Mesenchymal stem cell (in vitro differentiated cells and primary cell): ENCODE results near the gene LRP4.

Experiments
- DNase-seq: peaks from one replicate; pipeline ENCODE4 v3.0.0-alpha.2; 2013
- H2AFZ ChIP-seq: one replicate; pipeline ENCODE4 v1.6.1; 2013; ENCODE audit warnings: low read depth, mild to moderate bottlenecking, control low read depth, inconsistent platforms, low read length, moderate library complexity
- H2AK5ac ChIP-seq: 2 replicates; pipeline ENCODE4 v1.6.1; 2013; ENCODE audit warnings: low read length, moderate library complexity, mild to moderate bottlenecking, inconsistent platforms; ENCODE audit not compliant: severe bottlenecking
- H2BK120ac ChIP-seq: one replicate; pipeline ENCODE4 v1.6.1; 2013; ENCODE audit warnings: low read depth, mild to moderate bottlenecking, inconsistent platforms, low read length, moderate library complexity
- H2BK12ac ChIP-seq, 2 experiments: one replicate each; pipeline ENCODE4 v1.6.1; 2013; ENCODE audit warnings: inconsistent platforms in 2 of 2, low read length in 2 of 2, mild to moderate bottlenecking in 2 of 2, moderate library complexity in 2 of 2, control low read depth in 1 of 2
- H2BK15ac ChIP-seq: one replicate; pipeline ENCODE4 v1.6.1; 2013; ENCODE audit warnings: mild to moderate bottlenecking, low read depth, inconsistent platforms; ENCODE audit not compliant: poor library complexity, severe bottlenecking
- H2BK5ac ChIP-seq: 2 replicates; pipeline ENCODE4 v1.6.1; 2013; ENCODE audit warnings: low read depth, mild to moderate bottlenecking, low read length, control low read depth, inconsistent platforms; ENCODE audit not compliant: poor library complexity, severe bottlenecking
- H3K14ac ChIP-seq, 2 experiments: one replicate each; pipeline ENCODE4 v1.6.1; 2013; ENCODE audit warnings: inconsistent platforms in 2 of 2, low read length in 2 of 2, control low read depth in 1 of 2, mild to moderate bottlenecking in 1 of 2, moderate library complexity in 1 of 2
- H3K18ac ChIP-seq, 2 experiments: one replicate each; pipeline ENCODE4 v1.6.1; 2013; ENCODE audit warnings: inconsistent platforms in 2 of 2, low read length in 2 of 2, control low read depth in 1 of 2, low read depth in 1 of 2, mild to moderate bottlenecking in 1 of 2
- H3K23ac ChIP-seq, 2 experiments: one replicate each; pipeline ENCODE4 v1.6.1; 2013; ENCODE audit warnings: inconsistent platforms in 2 of 2, low read length in 2 of 2, mild to moderate bottlenecking in 2 of 2, moderate library complexity in 2 of 2, control low read depth in 1 of 2
- H3K27ac ChIP-seq: 2 replicates; pipeline ENCODE4 v1.5.1; 2013; ENCODE audit warnings: mild to moderate bottlenecking, moderate library complexity, low read length, control low read depth, inconsistent platforms; ENCODE audit not compliant: poor library complexity, severe bottlenecking
- H3K27me3 ChIP-seq, 2 experiments: 2 replicates each; pipeline versions ENCODE4 v1.6.1 to v1.7.0; 2013; ENCODE audit warnings: low read length in 2 of 2, mild to moderate bottlenecking in 2 of 2, moderate library complexity in 2 of 2, control low read depth in 1 of 2, inconsistent platforms in 1 of 2; ENCODE audit not compliant: control insufficient read depth in 1 of 2, insufficient read depth in 1 of 2
- H3K36me3 ChIP-seq, 2 experiments: 2 replicates each; pipeline versions ENCODE4 v1.6.1 to v1.7.0; 2013; ENCODE audit warnings: low read length in 2 of 2, control low read depth in 1 of 2, inconsistent platforms in 1 of 2, low read depth in 1 of 2, mild to moderate bottlenecking in 1 of 2; ENCODE audit not compliant: insufficient read depth in 2 of 2, control insufficient read depth in 1 of 2
- H3K4ac ChIP-seq, 2 experiments: one replicate each; pipeline ENCODE4 v1.6.1; 2013; ENCODE audit warnings: inconsistent platforms in 2 of 2, low read length in 2 of 2, mild to moderate bottlenecking in 2 of 2, moderate library complexity in 2 of 2, control low read depth in 1 of 2, low read depth in 1 of 2
- H3K4me1 ChIP-seq: 2 replicates; pipeline ENCODE4 v1.6.1; 2013; ENCODE audit warnings: low read depth, low read length, control low read depth; ENCODE audit not compliant: control insufficient read depth, insufficient read depth
- H3K4me2 ChIP-seq: 2 replicates; pipeline ENCODE4 v1.6.1; 2013; ENCODE audit warnings: low read length, mild to moderate bottlenecking, inconsistent platforms; ENCODE audit not compliant: poor library complexity, severe bottlenecking
- H3K4me3 ChIP-seq, 2 experiments: 2 replicates each; pipeline versions ENCODE4 v1.5.1 to v1.7.0; 2013; ENCODE audit warnings: low read length in 2 of 2, mild to moderate bottlenecking in 2 of 2, control low read depth in 1 of 2, low read depth in 1 of 2; ENCODE audit not compliant: insufficient read depth in 1 of 2
- H3K79me1 ChIP-seq: replicated peaks from 2 replicates; pipeline ENCODE4 v1.6.1; 2013; ENCODE audit warnings: mild to moderate bottlenecking, control low read depth, low read length, inconsistent platforms; ENCODE audit not compliant: poor library complexity, severe bottlenecking
- H3K9ac ChIP-seq: 2 replicates; pipeline ENCODE4 v1.7.0; 2013; ENCODE audit warnings: mild to moderate bottlenecking, low read length, moderate library complexity
- H3K9me3 ChIP-seq: 2 replicates; pipeline ENCODE4 v1.7.0; 2013; ENCODE audit warnings: mild to moderate bottlenecking, low read length; ENCODE audit not compliant: control insufficient read depth
- H4K8ac ChIP-seq: one replicate; pipeline ENCODE4 v1.6.1; 2013; ENCODE audit warnings: inconsistent platforms, mild to moderate bottlenecking, low read length, moderate library complexity
- H4K91ac ChIP-seq: one replicate; pipeline ENCODE4 v1.6.1; 2013; ENCODE audit warnings: mild to moderate bottlenecking, low read length, inconsistent platforms
- WGBS: methylation state at CpG from one replicate; pipeline ENCODE4 v1.1.7; 2013; ENCODE audit warnings: mixed read lengths; 5-methylcytosine and 5-hydroxymethylcytosine counted together

The LRP4 gene

GRCh38 chr11:46845740-46846509 is 72.4 kb downstream of the LRP4 start, which contains the start of gene CKAP5:
Gene CKAP5, minus strand, starts transcription at chr11:46846280. Its CDS starts 25,049 bp downstream, at chr11:46821231.
- Histone ChIP-seq H3K79me1 (no peaks in the 10 kb centered on the region), H3K18ac (peak within 1 kb of the TSS; percentile 94 to 97), H2AK5ac (no peak within 1 kb of the TSS), H3K4me2 (peak within 1 kb of the TSS; percentile 85), H3K4ac (peak within 1 kb of the TSS; percentile 80 to 90), H2BK15ac (peak within 1 kb of the TSS; percentile 23), H2BK120ac (peak within 1 kb of the TSS; percentile 90), H2AFZ (peak within 1 kb of the TSS; percentile 75), H3K36me3 (no peaks in the 10 kb centered on the region), H3K23ac (peak within 1 kb of the TSS in 1 of 2 experiments; percentile 63), H2BK12ac (no peak within 1 kb of the TSS), H4K91ac (peak within 1 kb of the TSS; percentile 67), H3K4me1 (peaks cover 3% of the 10 kb centered on the region), H3K9me3 (no peaks in the 10 kb centered on the region), H3K27me3 (no peaks in the 10 kb centered on the region), H3K4me3 (peak within 1 kb of the TSS; percentile 98 to 100), H3K27ac (peak within 1 kb of the TSS; percentile 2), H3K9ac (peak within 1 kb of the TSS; percentile 99), H3K14ac (peak within 1 kb of the TSS in 1 of 2 experiments; percentile 94), H2BK5ac (no peak within 1 kb of the TSS), H4K8ac (peak within 1 kb of the TSS; percentile 100)
- DNase-seq = peak; percentile 94
- WGBS = under 1% methylated on average over 78 of the region's 83 CpGs

- Histone ChIP-seq H3K27ac (peak overlapping the region; percentile 2), H4K8ac (no peak overlapping the region), H2AFZ (peak overlapping the region; percentile 75), H3K4me2 (peak overlapping the region; percentile 58), H2BK15ac (no peak overlapping the region), H3K9me3 (no peaks in the 10 kb centered on the region), H3K4me3 (peak overlapping the region; percentile 98 to 100), H3K4me1 (peaks cover 3% of the 10 kb centered on the region), H3K36me3 (no peaks in the 10 kb centered on the region), H4K91ac (no peak overlapping the region), H2AK5ac (no peak overlapping the region), H2BK12ac (no peak overlapping the region), H3K9ac (peak overlapping the region; percentile 99), H3K23ac (peak overlapping the region in 1 of 2 experiments; percentile 63), H3K14ac (peak overlapping the region in 1 of 2 experiments; percentile 8), H3K27me3 (no peaks in the 10 kb centered on the region), H2BK5ac (no peak overlapping the region), H3K79me1 (no peaks in the 10 kb centered on the region), H3K18ac (peak overlapping the region; percentile 94 to 97), H2BK120ac (no peak overlapping the region), H3K4ac (peak overlapping the region; percentile 65 to 80)
- DNase-seq = no peak
- under 1% methylated on average over 10 of the region's 12 CpGs for WGBS
These were observed 73.0 kb downstream of the LRP4 start for GRCh38 chr11:46845440-46845739.

GRCh38 chr11:46840116-46840515 is 78.2 kb downstream of the LRP4 start:
- H3K14ac ChIP-seq = no peak overlapping the region
- no peak overlapping the region for H3K23ac ChIP-seq
- H3K4me2 ChIP-seq = no peak overlapping the region
- no peaks in the 10 kb centered on the region for H3K79me1 ChIP-seq
- H3K27ac ChIP-seq = no peak overlapping the region
- H3K4ac ChIP-seq = no peak overlapping the region
- no peak overlapping the region for H2AFZ ChIP-seq
- DNase-seq = no peak
- H2BK120ac ChIP-seq = no peak overlapping the region
- no peaks in the 10 kb centered on the region for H3K9me3 ChIP-seq
- no peak overlapping the region for H3K4me3 ChIP-seq
- no peak overlapping the region for H2BK12ac ChIP-seq
- H3K4me1 ChIP-seq = peaks cover 3% of the 10 kb centered on the region
- no peak overlapping the region for H3K18ac ChIP-seq
- no peaks in the 10 kb centered on the region for H3K27me3 ChIP-seq
- no peaks in the 10 kb centered on the region for H3K36me3 ChIP-seq
- H4K91ac ChIP-seq = no peak overlapping the region
- H2AK5ac ChIP-seq = no peak overlapping the region
- H4K8ac ChIP-seq = no peak overlapping the region
- no peak overlapping the region for H2BK5ac ChIP-seq
- no peak overlapping the region for H2BK15ac ChIP-seq
- H3K9ac ChIP-seq = no peak overlapping the region

GRCh38 chr11:46838501-46838900 is 79.8 kb downstream of the LRP4 start:
- no peaks in the 10 kb centered on the region for H3K79me1 ChIP-seq
- H3K23ac ChIP-seq = no peak overlapping the region
- H3K14ac ChIP-seq = no peak overlapping the region
- no peaks in the 10 kb centered on the region for H3K9me3 ChIP-seq
- H3K4me1 ChIP-seq = peaks cover 3% of the 10 kb centered on the region
- no peak overlapping the region for H2AK5ac ChIP-seq
- 100% methylated on average over 2 of the region's 6 CpGs for WGBS
- H2BK15ac ChIP-seq = no peak overlapping the region
- H2BK5ac ChIP-seq = no peak overlapping the region
- no peak overlapping the region for H2BK120ac ChIP-seq
- H3K36me3 ChIP-seq = no peaks in the 10 kb centered on the region
- DNase-seq = no peak
- no peak overlapping the region for H3K9ac ChIP-seq
- no peak overlapping the region for H4K91ac ChIP-seq
- no peaks in the 10 kb centered on the region for H3K27me3 ChIP-seq
- peak overlapping the region; percentile 19 for H4K8ac ChIP-seq
- H2AFZ ChIP-seq = no peak overlapping the region
- no peak overlapping the region for H3K27ac ChIP-seq
- no peak overlapping the region for H2BK12ac ChIP-seq
- no peak overlapping the region for H3K18ac ChIP-seq
- H3K4ac ChIP-seq = no peak overlapping the region
- no peak overlapping the region for H3K4me3 ChIP-seq
- no peak overlapping the region for H3K4me2 ChIP-seq
